Measurements from ENCODE around the gene ASGR2. TPM values are rescaled to one million over a fixed set of nuclear protein-coding genes. Genes with fewer than 3 reads are reported as not detected.
"Not testable (repeated sequence)": the region's sequence is repeated elsewhere in the genome, so short reads cannot be mapped to it uniquely, and the experiment has no call there.

ASGR2 gene
- under 1 TPM in 1 of 2 donors, not detected in 1; 0.33 TPM for total RNA-seq

GRCh38 chr17:7114241-7114874 lies at the start of gene ASGR2:
ASGR2 (minus strand) TSS chr17:7114822; CDS start chr17:7114240, 582 bp downstream.
- Mint-ChIP-seq H3K27ac (no peak within 1 kb of the TSS), H3K36me3 (no peaks in the 10 kb centered on the region), H3K4me3 (no peak within 1 kb of the TSS), H3K27me3 (peaks cover under 1% of the 10 kb centered on the region in 2 donors), H3K9me3 (no peaks in the 10 kb centered on the region), H3K4me1 (ENCODE audit: low read depth in 2 of 2) (peaks cover 21% of the 10 kb centered on the region in 2 donors)
- DNase-seq (ENCODE audit: low spot score) (no peak), ATAC-seq (no peak)

- not testable (repeated sequence) for H3K4me1 Mint-ChIP-seq (ENCODE audit: low read depth in 2 of 2); DNase-seq (ENCODE audit: low spot score); H3K4me3 Mint-ChIP-seq; H3K36me3 Mint-ChIP-seq; H3K9me3 Mint-ChIP-seq; H3K27ac Mint-ChIP-seq; ATAC-seq
- H3K27me3 Mint-ChIP-seq, result peaks cover 17 to 24% of the 10 kb centered on the region in 2 donors
Observed at GRCh38 chr17:7159571-7159970, 44.9 kb upstream of the ASGR2 start.

GRCh38 chr17:7158424-7158823 lies 43.8 kb upstream of the ASGR2 start:
- H3K4me3 Mint-ChIP-seq; ATAC-seq; H3K36me3 Mint-ChIP-seq; H3K9me3 Mint-ChIP-seq; H3K4me1 Mint-ChIP-seq (ENCODE audit: low read depth in 2 of 2); DNase-seq (ENCODE audit: low spot score); H3K27ac Mint-ChIP-seq: not testable (repeated sequence)
- H3K27me3 Mint-ChIP-seq, result peaks cover 22 to 30% of the 10 kb centered on the region in 2 donors

GRCh38 chr17:7156342-7156940 lies 41.8 kb upstream of the ASGR2 start:
- no peak overlapping the region for H3K4me3 Mint-ChIP-seq
- no peaks in the 10 kb centered on the region for H3K9me3 Mint-ChIP-seq
- ATAC-seq (no peak), DNase-seq (ENCODE audit: low spot score) (no peak)
- no peak overlapping the region for H3K27ac Mint-ChIP-seq
- H3K4me1 Mint-ChIP-seq (ENCODE audit: low read depth in 2 of 2), result no peaks in the 10 kb centered on the region
- H3K36me3 Mint-ChIP-seq, result no peaks in the 10 kb centered on the region
- H3K27me3 Mint-ChIP-seq, result peaks cover 23 to 35% of the 10 kb centered on the region in 2 donors

GRCh38 chr17:7147772-7148171 lies 33.1 kb upstream of the ASGR2 start:
- DNase-seq (ENCODE audit: low spot score), result no peak
- Mint-ChIP-seq H3K4me1 (ENCODE audit: low read depth in 2 of 2) (no peaks in the 10 kb centered on the region), H3K36me3 (no peaks in the 10 kb centered on the region), H3K27me3 (peaks cover 6 to 7% of the 10 kb centered on the region in 2 donors), H3K27ac (no peak overlapping the region), H3K9me3 (no peaks in the 10 kb centered on the region), H3K4me3 (no peak overlapping the region)
- ATAC-seq, result no peak

- H3K9me3 Mint-ChIP-seq, result no peaks in the 10 kb centered on the region
- no peak overlapping the region for H3K4me3 Mint-ChIP-seq
- no peak overlapping the region for H3K27ac Mint-ChIP-seq
- no peaks in the 10 kb centered on the region for H3K36me3 Mint-ChIP-seq
- peaks cover 0 to 2% of the 10 kb centered on the region in 2 donors for H3K27me3 Mint-ChIP-seq
- DNase-seq (ENCODE audit: low spot score), result no peak
- H3K4me1 Mint-ChIP-seq (ENCODE audit: low read depth in 2 of 2), result no peaks in the 10 kb centered on the region
- ATAC-seq, result no peak
Observed at GRCh38 chr17:7146115-7146514, 31.5 kb upstream of the ASGR2 start.

- no peak overlapping the region for H3K27ac Mint-ChIP-seq
- no peak for ATAC-seq
- H3K36me3 Mint-ChIP-seq, result no peaks in the 10 kb centered on the region
- no peaks in the 10 kb centered on the region for H3K4me1 Mint-ChIP-seq (ENCODE audit: low read depth in 2 of 2)
- no peaks in the 10 kb centered on the region for H3K9me3 Mint-ChIP-seq
- peaks cover 0 to 5% of the 10 kb centered on the region in 2 donors for H3K27me3 Mint-ChIP-seq
- no peak for DNase-seq (ENCODE audit: low spot score)
- no peak overlapping the region for H3K4me3 Mint-ChIP-seq
Observed at GRCh38 chr17:7144213-7144612, 29.6 kb upstream of the ASGR2 start.

GRCh38 chr17:7141824-7142223 lies 27.2 kb upstream of the ASGR2 start:
- ATAC-seq, result no peak
- Mint-ChIP-seq H3K36me3 (no peaks in the 10 kb centered on the region), H3K4me1 (ENCODE audit: low read depth in 2 of 2) (no peaks in the 10 kb centered on the region), H3K4me3 (no peak overlapping the region), H3K9me3 (no peaks in the 10 kb centered on the region), H3K27me3 (peaks cover 0 to 6% of the 10 kb centered on the region in 2 donors), H3K27ac (no peak overlapping the region)
- no peak for DNase-seq (ENCODE audit: low spot score)

- Mint-ChIP-seq H3K27me3 (peaks cover 0 to 11% of the 10 kb centered on the region in 2 donors), H3K4me3 (no peak overlapping the region), H3K27ac (no peak overlapping the region), H3K9me3 (no peaks in the 10 kb centered on the region), H3K36me3 (no peaks in the 10 kb centered on the region), H3K4me1 (ENCODE audit: low read depth in 2 of 2) (no peaks in the 10 kb centered on the region)
- peak in 1 of 2 donors; percentile 24 for ATAC-seq
- DNase-seq (ENCODE audit: low spot score), result no peak
Observed at GRCh38 chr17:7139400-7139799, 24.8 kb upstream of the ASGR2 start.

- DNase-seq (ENCODE audit: low spot score) (no peak), ATAC-seq (no peak)
- peaks cover 0 to 11% of the 10 kb centered on the region in 2 donors for H3K27me3 Mint-ChIP-seq
- H3K4me3 Mint-ChIP-seq, result no peak overlapping the region
- no peaks in the 10 kb centered on the region for H3K4me1 Mint-ChIP-seq (ENCODE audit: low read depth in 2 of 2)
- no peaks in the 10 kb centered on the region for H3K36me3 Mint-ChIP-seq
- no peaks in the 10 kb centered on the region for H3K9me3 Mint-ChIP-seq
- H3K27ac Mint-ChIP-seq, result no peak overlapping the region
Observed at GRCh38 chr17:7138800-7139381, 24.3 kb upstream of the ASGR2 start.

GRCh38 chr17:7137171-7137943 lies 22.7 kb upstream of the ASGR2 start:
- ATAC-seq (no peak), DNase-seq (ENCODE audit: low spot score) (no peak)
- no peaks in the 10 kb centered on the region for H3K9me3 Mint-ChIP-seq
- H3K27ac Mint-ChIP-seq, result no peak overlapping the region
- no peak overlapping the region for H3K4me3 Mint-ChIP-seq
- H3K36me3 Mint-ChIP-seq, result no peaks in the 10 kb centered on the region
- peaks cover 9 to 11% of the 10 kb centered on the region in 2 donors for H3K4me1 Mint-ChIP-seq (ENCODE audit: low read depth in 2 of 2)
- peaks cover 0 to 13% of the 10 kb centered on the region in 2 donors for H3K27me3 Mint-ChIP-seq

- peaks cover 12 to 17% of the 10 kb centered on the region in 2 donors for H3K4me1 Mint-ChIP-seq (ENCODE audit: low read depth in 2 of 2)
- no peaks in the 10 kb centered on the region for H3K36me3 Mint-ChIP-seq
- no peak overlapping the region for H3K27ac Mint-ChIP-seq
- H3K27me3 Mint-ChIP-seq, result peaks cover 2 to 16% of the 10 kb centered on the region in 2 donors
- DNase-seq (ENCODE audit: low spot score) (peak; percentile 69), ATAC-seq (no peak)
- no peaks in the 10 kb centered on the region for H3K9me3 Mint-ChIP-seq
- H3K4me3 Mint-ChIP-seq, result no peak overlapping the region
Observed at GRCh38 chr17:7136266-7136877, 21.8 kb upstream of the ASGR2 start.

- no peaks in the 10 kb centered on the region for H3K9me3 Mint-ChIP-seq
- H3K27me3 Mint-ChIP-seq, result peaks cover 9 to 10% of the 10 kb centered on the region in 2 donors
- DNase-seq (ENCODE audit: low spot score) (no peak), ATAC-seq (no peak)
- H3K4me1 Mint-ChIP-seq (ENCODE audit: low read depth in 2 of 2), result peaks cover 12 to 23% of the 10 kb centered on the region in 2 donors
- H3K27ac Mint-ChIP-seq, result peak overlapping the region in 1 of 2 donors; percentile 84
- no peaks in the 10 kb centered on the region for H3K36me3 Mint-ChIP-seq
- peak overlapping the region; percentile 41 for H3K4me3 Mint-ChIP-seq
Observed at GRCh38 chr17:7133916-7134315, 19.3 kb upstream of the ASGR2 start.
